Measurements from ENCODE around the gene PAQR9.

The PAQR9 gene

DNA sequence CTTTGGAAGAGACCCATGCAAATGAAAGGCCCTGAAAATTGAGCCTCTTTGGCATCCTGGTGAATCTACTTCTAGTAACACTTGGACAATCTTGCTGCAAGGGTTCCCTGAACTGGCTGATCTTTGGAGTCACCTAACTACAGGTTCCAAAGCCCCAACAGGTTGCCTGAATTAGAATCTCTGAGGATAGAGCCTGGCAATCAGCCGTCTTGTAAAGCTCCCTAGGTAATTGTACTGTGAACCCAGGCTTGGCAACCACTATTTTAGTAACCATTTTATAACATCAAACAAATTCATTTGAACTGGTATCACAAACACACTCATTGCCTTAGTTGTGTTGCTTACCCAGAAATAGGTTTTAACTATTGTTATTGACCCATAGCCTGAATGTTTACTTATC is 20.1 kb downstream of the PAQR9 start:
- H3K36me3 ChIP-seq (ENCODE audit: control insufficient read depth, insufficient read depth, low read length), result no peaks in the 10 kb centered on the region
- H3K27ac ChIP-seq (ENCODE audit: insufficient read depth, low read length, poor library complexity, severe bottlenecking), result no peak overlapping the region
- H3K4me3 ChIP-seq (ENCODE audit: insufficient read depth, low read depth, low read length, poor library complexity, severe bottlenecking), result no peak overlapping the region
- H3K4me1 ChIP-seq (ENCODE audit: control insufficient read depth, insufficient read depth, low read length, poor library complexity, severe bottlenecking), result peaks cover 5% of the 10 kb centered on the region
- DNase-seq, result no peak
- H3K9me3 ChIP-seq (ENCODE audit: control insufficient read depth, low read length), result no peaks in the 10 kb centered on the region
- peaks cover 4% of the 10 kb centered on the region for H3K27me3 ChIP-seq (replicated peaks; ENCODE audit: control insufficient read depth, insufficient read depth, low read length, poor library complexity, severe bottlenecking)

DNA sequence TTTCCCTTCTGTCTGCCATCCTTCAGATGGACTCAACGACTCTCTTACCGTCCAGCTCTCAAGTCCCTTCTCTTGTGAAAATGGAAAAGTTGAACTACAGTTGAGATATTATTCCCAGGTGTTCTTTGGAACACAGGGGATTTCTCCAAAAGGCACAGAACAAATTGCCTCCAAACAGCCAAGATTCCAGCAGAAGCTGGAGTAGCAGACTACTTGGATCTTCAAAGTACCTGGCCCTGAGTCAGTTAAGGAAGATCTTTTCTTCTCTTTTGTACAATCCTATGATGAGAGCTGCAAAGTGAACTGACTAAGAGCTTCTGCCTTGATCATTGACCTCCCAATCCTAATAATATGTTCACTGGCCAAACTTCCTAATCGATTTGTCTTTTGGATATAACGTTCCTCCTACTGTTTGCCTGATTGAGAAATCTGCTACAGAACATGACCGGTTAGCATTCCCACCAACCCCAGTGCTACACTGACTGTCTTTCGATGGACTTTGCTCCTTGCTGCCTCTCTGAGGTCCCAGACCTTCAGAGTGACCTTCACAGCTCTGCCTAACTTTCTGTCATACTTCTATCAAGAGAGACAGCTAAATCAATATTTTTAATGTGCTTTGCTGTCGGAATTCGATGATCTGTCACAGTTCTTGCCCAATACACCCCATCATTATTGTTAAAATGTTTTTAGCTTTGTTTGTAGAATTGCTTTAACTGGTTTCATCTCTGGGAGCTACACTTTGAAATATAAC is 21.9 kb downstream of the PAQR9 start:
- Histone ChIP-seq H3K27me3 (replicated peaks; ENCODE audit: control insufficient read depth, insufficient read depth, low read length, poor library complexity, severe bottlenecking) (no peaks in the 10 kb centered on the region), H3K9me3 (ENCODE audit: control insufficient read depth, low read length) (no peaks in the 10 kb centered on the region), H3K4me3 (ENCODE audit: insufficient read depth, low read depth, low read length, poor library complexity, severe bottlenecking) (no peak overlapping the region), H3K4me1 (ENCODE audit: control insufficient read depth, insufficient read depth, low read length, poor library complexity, severe bottlenecking) (no peaks in the 10 kb centered on the region), H3K27ac (ENCODE audit: insufficient read depth, low read length, poor library complexity, severe bottlenecking) (no peak overlapping the region), H3K36me3 (ENCODE audit: control insufficient read depth, insufficient read depth, low read length) (no peaks in the 10 kb centered on the region)
- DNase-seq, result no peak

GRCh38 chr3:142940472-142940871 is 23.0 kb downstream of the PAQR9 start:
- no peaks in the 10 kb centered on the region for H3K36me3 ChIP-seq (ENCODE audit: control insufficient read depth, insufficient read depth, low read length)
- no peaks in the 10 kb centered on the region for H3K4me1 ChIP-seq (ENCODE audit: control insufficient read depth, insufficient read depth, low read length, poor library complexity, severe bottlenecking)
- H3K27me3 ChIP-seq (replicated peaks; ENCODE audit: control insufficient read depth, insufficient read depth, low read length, poor library complexity, severe bottlenecking), result no peaks in the 10 kb centered on the region
- no peaks in the 10 kb centered on the region for H3K9me3 ChIP-seq (ENCODE audit: control insufficient read depth, low read length)
- H3K27ac ChIP-seq (ENCODE audit: insufficient read depth, low read length, poor library complexity, severe bottlenecking), result no peak overlapping the region
- H3K4me3 ChIP-seq (ENCODE audit: insufficient read depth, low read depth, low read length, poor library complexity, severe bottlenecking), result no peak overlapping the region
- DNase-seq, result no peak

DNA sequence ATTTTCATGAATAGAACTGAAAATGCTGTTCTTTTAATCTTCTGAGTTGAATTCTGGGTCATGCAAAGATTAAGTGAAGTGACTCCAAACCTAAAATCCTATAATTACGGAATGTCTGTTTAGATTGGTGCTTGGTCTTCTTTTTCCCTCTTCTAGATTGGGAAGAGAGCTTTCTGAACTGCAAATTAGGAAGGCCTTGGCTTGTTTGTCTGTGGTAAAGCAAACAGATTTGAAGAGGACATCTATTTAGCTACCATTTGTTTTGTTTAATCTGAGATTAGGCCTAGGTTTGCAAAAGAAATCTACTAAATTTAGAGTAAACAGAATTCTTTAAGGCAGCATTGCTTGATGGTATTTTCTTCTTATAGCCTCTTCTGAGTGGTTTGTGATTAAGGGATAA is 23.5 kb downstream of the PAQR9 start:
- no peaks in the 10 kb centered on the region for H3K4me1 ChIP-seq (ENCODE audit: control insufficient read depth, insufficient read depth, low read length, poor library complexity, severe bottlenecking)
- H3K4me3 ChIP-seq (ENCODE audit: insufficient read depth, low read depth, low read length, poor library complexity, severe bottlenecking), result no peak overlapping the region
- no peak for DNase-seq
- H3K36me3 ChIP-seq (ENCODE audit: control insufficient read depth, insufficient read depth, low read length), result no peaks in the 10 kb centered on the region
- H3K27me3 ChIP-seq (replicated peaks; ENCODE audit: control insufficient read depth, insufficient read depth, low read length, poor library complexity, severe bottlenecking), result no peaks in the 10 kb centered on the region
- H3K27ac ChIP-seq (ENCODE audit: insufficient read depth, low read length, poor library complexity, severe bottlenecking), result no peak overlapping the region
- no peaks in the 10 kb centered on the region for H3K9me3 ChIP-seq (ENCODE audit: control insufficient read depth, low read length)

DNA sequence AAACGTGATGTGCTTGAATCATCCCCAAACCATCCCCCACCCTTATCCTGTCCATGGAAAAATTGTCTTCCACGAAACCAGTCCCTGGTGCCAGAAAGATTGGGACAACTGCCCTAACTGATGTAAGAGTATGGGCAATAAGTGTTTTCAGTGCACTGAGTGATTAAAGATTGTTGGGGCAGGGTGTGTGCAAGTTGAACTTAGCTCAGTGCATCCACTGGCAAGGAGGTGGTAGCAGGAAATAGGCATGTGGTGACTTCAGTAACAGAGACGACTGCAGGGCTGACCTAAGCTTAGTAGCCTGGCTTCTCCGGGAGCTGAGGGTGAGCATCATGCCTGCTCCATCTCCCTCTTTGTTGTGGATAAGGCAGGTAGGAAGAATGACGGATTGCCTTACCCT is 27.5 kb downstream of the PAQR9 start:
- H3K9me3 ChIP-seq (ENCODE audit: control insufficient read depth, low read length), result no peaks in the 10 kb centered on the region
- no peaks in the 10 kb centered on the region for H3K4me1 ChIP-seq (ENCODE audit: control insufficient read depth, insufficient read depth, low read length, poor library complexity, severe bottlenecking)
- no peak overlapping the region for H3K27ac ChIP-seq (ENCODE audit: insufficient read depth, low read length, poor library complexity, severe bottlenecking)
- H3K4me3 ChIP-seq (ENCODE audit: insufficient read depth, low read depth, low read length, poor library complexity, severe bottlenecking), result no peak overlapping the region
- no peak for DNase-seq
- H3K27me3 ChIP-seq (replicated peaks; ENCODE audit: control insufficient read depth, insufficient read depth, low read length, poor library complexity, severe bottlenecking), result no peaks in the 10 kb centered on the region
- H3K36me3 ChIP-seq (ENCODE audit: control insufficient read depth, insufficient read depth, low read length), result no peaks in the 10 kb centered on the region

- Histone ChIP-seq H3K9me3 (ENCODE audit: control insufficient read depth, low read length) (no peaks in the 10 kb centered on the region), H3K4me3 (ENCODE audit: insufficient read depth, low read depth, low read length, poor library complexity, severe bottlenecking) (no peak overlapping the region), H3K36me3 (ENCODE audit: control insufficient read depth, insufficient read depth, low read length) (no peaks in the 10 kb centered on the region), H3K27me3 (replicated peaks; ENCODE audit: control insufficient read depth, insufficient read depth, low read length, poor library complexity, severe bottlenecking) (no peaks in the 10 kb centered on the region), H3K27ac (ENCODE audit: insufficient read depth, low read length, poor library complexity, severe bottlenecking) (no peak overlapping the region), H3K4me1 (ENCODE audit: control insufficient read depth, insufficient read depth, low read length, poor library complexity, severe bottlenecking) (no peaks in the 10 kb centered on the region)
- no peak for DNase-seq
These were observed 28.6 kb downstream of the PAQR9 start for GRCh38 chr3:142934887-142935269.

GRCh38 chr3:142934128-142934886 is 29.2 kb downstream of the PAQR9 start:
- Histone ChIP-seq H3K27ac (ENCODE audit: insufficient read depth, low read length, poor library complexity, severe bottlenecking) (no peak overlapping the region), H3K9me3 (ENCODE audit: control insufficient read depth, low read length) (no peaks in the 10 kb centered on the region), H3K36me3 (ENCODE audit: control insufficient read depth, insufficient read depth, low read length) (no peaks in the 10 kb centered on the region), H3K27me3 (replicated peaks; ENCODE audit: control insufficient read depth, insufficient read depth, low read length, poor library complexity, severe bottlenecking) (no peaks in the 10 kb centered on the region), H3K4me1 (ENCODE audit: control insufficient read depth, insufficient read depth, low read length, poor library complexity, severe bottlenecking) (no peaks in the 10 kb centered on the region), H3K4me3 (ENCODE audit: insufficient read depth, low read depth, low read length, poor library complexity, severe bottlenecking) (no peak overlapping the region)
- DNase-seq, result no peak

GRCh38 chr3:142931222-142931621 is 32.3 kb downstream of the PAQR9 start:
- Histone ChIP-seq H3K4me3 (ENCODE audit: insufficient read depth, low read depth, low read length, poor library complexity, severe bottlenecking) (no peak overlapping the region), H3K9me3 (ENCODE audit: control insufficient read depth, low read length) (no peaks in the 10 kb centered on the region), H3K27ac (ENCODE audit: insufficient read depth, low read length, poor library complexity, severe bottlenecking) (no peak overlapping the region), H3K27me3 (replicated peaks; ENCODE audit: control insufficient read depth, insufficient read depth, low read length, poor library complexity, severe bottlenecking) (no peaks in the 10 kb centered on the region), H3K4me1 (ENCODE audit: control insufficient read depth, insufficient read depth, low read length, poor library complexity, severe bottlenecking) (no peaks in the 10 kb centered on the region), H3K36me3 (ENCODE audit: control insufficient read depth, insufficient read depth, low read length) (no peaks in the 10 kb centered on the region)
- DNase-seq, result no peak

DNA sequence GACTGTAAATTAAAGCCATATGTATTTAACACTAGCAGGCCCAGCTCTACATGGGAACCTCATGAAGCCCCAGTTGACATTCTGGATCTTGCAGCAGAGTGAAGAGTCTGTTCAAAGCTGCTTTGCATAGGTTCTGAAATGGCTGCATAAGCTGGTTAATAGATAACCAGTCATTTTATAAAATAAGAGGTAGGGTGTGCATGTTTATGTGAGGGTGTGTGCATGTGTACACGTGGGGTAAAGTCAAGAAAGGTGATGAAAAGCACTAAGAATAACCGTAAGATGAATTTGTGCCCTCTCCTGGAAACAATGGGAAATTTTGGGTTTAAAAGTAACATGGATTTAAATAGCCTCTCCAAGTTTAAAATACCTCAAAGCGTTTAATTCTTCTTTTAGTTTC is 33.0 kb downstream of the PAQR9 start:
- DNase-seq, result no peak
- Histone ChIP-seq H3K27me3 (replicated peaks; ENCODE audit: control insufficient read depth, insufficient read depth, low read length, poor library complexity, severe bottlenecking) (no peaks in the 10 kb centered on the region), H3K27ac (ENCODE audit: insufficient read depth, low read length, poor library complexity, severe bottlenecking) (no peak overlapping the region), H3K4me1 (ENCODE audit: control insufficient read depth, insufficient read depth, low read length, poor library complexity, severe bottlenecking) (no peaks in the 10 kb centered on the region), H3K4me3 (ENCODE audit: insufficient read depth, low read depth, low read length, poor library complexity, severe bottlenecking) (no peak overlapping the region), H3K36me3 (ENCODE audit: control insufficient read depth, insufficient read depth, low read length) (no peaks in the 10 kb centered on the region), H3K9me3 (ENCODE audit: control insufficient read depth, low read length) (no peaks in the 10 kb centered on the region)

GRCh38 chr3:142929890-142930289 is 33.6 kb downstream of the PAQR9 start:
- no peaks in the 10 kb centered on the region for H3K36me3 ChIP-seq (ENCODE audit: control insufficient read depth, insufficient read depth, low read length)
- no peak overlapping the region for H3K27ac ChIP-seq (ENCODE audit: insufficient read depth, low read length, poor library complexity, severe bottlenecking)

More at GRCh38 chr3:142929890-142930289, 33.6 kb downstream of the PAQR9 start:
- DNase-seq, result no peak
- Histone ChIP-seq H3K4me1 (ENCODE audit: control insufficient read depth, insufficient read depth, low read length, poor library complexity, severe bottlenecking) (no peaks in the 10 kb centered on the region), H3K27me3 (replicated peaks; ENCODE audit: control insufficient read depth, insufficient read depth, low read length, poor library complexity, severe bottlenecking) (no peaks in the 10 kb centered on the region), H3K9me3 (ENCODE audit: control insufficient read depth, low read length) (no peaks in the 10 kb centered on the region), H3K4me3 (ENCODE audit: insufficient read depth, low read depth, low read length, poor library complexity, severe bottlenecking) (no peak overlapping the region)
